Panc1 (cell line): ENCODE measurements around the gene PF4V1.

Experiments used
- CTCF ChIP-seq: fragments of 450-650 bp; IDR thresholded peaks from 2 replicates; pipeline ENCODE4 v1.5.1; 2017; ENCODE audit warnings: mild to moderate bottlenecking
- POLR2AphosphoS5 ChIP-seq: IDR thresholded peaks from 2 replicates; pipeline ENCODE4 v1.6.1; 2012; ENCODE audit warnings: mild to moderate bottlenecking, low read depth, low read length, moderate library complexity
- SIN3A ChIP-seq: IDR thresholded peaks from 2 replicates; pipeline ENCODE4 v1.6.1; 2012; ENCODE audit warnings: low read depth, mild to moderate bottlenecking, low read length, moderate library complexity, borderline replicate concordance; ENCODE audit not compliant: insufficient read depth
- TCF7L2 ChIP-seq: IDR thresholded peaks from 2 replicates; pipeline ENCODE4 v1.6.1; 2011; ENCODE audit warnings: mild to moderate bottlenecking, low read depth, low read length, inconsistent platforms

GRCh38 chr4:73822389-73822788 lies 30.7 kb upstream of the PF4V1 start:
- no peak for TF ChIP-seq CTCF
- TF ChIP-seq POLR2AphosphoS5 = no peak
- no peak for TF ChIP-seq SIN3A
- no peak for TF ChIP-seq TCF7L2
